ENCODE results near the gene SLC24A4.
"Not testable (repeated sequence)": the region's sequence is repeated elsewhere in the genome, so short reads cannot be mapped to it uniquely, and the experiment has no call there.

The SLC24A4 gene

DNA sequence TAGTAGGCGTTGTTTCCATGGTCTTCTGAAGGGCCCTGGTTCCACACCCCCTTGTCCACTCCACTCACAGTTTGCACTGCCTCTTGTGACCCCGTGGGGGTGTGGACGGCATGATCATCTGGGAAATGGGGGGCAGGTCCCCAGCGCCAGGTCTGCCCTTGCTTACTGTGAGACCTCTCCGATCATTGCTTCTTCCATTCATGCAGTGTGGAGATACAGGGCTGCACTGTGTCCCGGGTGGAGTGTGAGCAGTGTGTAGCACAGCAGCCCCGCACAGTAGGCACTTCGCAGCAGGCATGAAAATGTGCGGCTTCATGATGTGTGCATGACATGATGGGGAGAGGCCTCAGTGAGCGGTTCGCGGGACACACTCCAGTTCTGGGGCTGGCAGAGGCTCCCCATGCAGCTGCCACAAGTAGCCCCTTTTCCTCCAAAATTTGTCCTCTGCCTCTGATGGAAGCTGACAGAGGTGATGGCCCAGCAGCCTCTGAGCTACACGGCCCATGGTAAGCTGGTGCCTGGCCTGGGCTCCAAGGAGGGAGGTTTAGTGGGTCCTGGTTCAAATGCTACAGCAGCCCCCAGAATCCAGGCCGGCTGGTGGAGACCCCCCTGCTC lies 205.6 kb downstream of the SLC24A4 start:
- FAIRE-seq: no peak

DNA sequence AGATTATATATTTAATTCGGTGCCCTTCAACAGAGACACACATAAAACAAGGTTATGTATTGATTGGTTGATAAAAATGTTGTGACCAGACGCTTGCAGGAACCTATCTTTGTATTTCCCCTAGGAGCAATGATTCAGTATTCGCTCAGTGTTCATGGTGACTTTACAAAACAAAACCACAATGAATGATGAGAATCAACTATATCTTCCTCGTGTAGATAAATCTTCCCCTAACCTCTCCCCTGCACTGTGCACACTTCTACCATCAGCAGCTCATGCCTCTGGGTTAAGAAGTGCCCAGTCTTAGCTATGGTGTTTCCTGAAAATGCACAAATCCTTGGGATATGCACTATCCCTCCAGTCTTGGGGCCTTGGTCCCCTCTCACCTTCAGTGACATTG lies 206.9 kb downstream of the SLC24A4 start:
- FAIRE-seq: no peak

DNA sequence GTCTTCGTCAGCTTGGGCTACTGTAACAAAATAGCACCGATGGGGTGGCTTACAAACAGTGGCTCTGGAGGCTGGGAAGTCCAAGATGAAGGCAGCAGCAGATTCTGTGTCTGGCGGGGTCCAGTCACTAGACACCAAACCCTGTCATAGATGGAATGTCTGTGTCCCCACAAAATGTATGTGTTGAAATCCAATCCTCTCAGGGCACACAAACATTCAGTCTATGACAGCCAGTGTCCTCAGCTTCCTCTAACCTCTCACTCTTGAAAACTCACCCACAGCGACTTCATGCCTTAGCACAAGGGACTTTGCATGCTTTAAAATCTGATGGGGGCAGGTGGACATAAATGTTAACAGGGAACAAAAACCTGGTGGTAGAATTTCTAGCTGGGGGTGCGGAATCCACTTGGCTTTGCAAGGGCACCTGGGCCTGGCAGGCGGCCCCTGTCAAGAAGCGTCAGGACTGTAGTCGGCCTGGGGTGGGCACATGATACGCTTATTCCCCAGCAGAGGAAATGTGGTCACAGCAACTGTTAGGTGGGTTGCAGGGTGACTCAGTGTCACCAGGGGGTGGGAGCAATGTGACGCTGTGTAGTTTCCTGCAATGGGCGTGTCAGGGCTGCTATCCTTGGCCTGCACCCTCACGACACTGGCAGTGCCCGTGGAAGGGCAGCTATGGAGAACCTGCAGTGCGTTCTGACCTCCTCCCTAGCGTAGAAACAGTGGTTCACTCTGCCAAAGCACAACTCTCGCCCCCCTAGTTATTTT lies 208.3 kb downstream of the SLC24A4 start:
- no peak for FAIRE-seq

DNA sequence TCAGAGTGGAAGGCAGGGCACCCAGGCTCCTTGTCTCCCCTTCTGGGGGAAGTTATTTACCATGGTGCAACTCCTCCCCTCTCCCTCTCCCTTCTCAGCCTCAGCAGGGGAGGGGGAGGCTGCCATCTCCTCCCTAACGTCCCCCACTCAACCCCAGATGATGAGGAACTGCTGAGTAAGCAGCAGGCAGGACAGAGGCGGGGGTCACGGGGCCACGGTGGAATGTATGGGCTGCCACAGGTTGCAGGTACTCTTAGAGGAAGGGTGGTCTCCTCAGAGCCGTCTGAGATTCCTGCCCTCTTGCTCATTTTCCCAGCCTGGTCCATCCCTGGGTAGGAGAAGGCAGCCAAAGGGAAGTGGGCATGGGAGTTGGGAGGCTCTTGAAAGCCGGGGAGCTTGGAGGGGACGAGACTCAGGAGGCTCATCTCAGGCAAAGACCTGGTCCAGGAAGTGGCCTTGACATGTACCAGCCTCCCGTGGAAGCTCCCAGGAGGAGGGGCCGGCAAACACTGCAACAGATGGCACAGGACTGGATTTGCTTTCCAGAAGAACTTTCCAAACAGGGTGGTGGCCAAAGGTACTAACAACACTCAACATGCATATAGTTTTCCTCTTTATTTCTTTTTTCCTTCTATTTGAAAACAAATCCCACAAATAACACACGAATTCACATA lies 209.7 kb downstream of the SLC24A4 start:
- FAIRE-seq: no peak

DNA sequence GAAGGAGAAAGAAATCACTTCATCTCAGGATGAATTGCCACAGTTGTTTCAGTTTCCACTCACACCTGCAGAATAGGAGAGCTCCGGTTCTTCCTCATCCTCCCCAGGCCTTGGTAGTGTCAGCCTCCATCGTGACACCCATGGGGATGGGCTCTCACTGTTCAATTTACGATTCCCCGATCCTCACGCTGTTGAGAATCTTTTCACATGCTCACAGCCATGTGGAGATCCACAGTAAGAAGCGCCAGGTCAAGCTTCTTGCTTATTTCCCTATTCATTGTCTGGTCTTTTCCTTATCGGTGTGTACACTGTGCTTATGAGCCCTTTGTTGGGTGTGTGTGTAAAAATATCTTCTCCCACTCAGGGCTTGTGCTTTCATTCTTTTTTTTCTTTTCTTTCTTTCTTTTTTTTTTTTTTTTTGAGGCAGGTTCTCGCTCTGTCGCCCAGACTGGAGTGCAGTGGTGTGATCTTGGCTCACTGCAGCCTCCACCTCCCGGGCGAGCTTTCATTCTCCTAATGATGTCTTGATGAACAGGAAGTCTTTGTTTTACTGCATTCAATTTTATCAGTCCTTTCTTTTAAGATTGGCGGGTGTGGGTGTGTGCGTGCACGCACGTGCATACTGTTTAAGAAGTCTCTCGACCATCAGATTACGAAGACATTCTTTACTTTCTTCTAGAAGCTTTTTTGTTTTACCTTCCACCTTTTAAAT lies 212.1 kb downstream of the SLC24A4 start:
- no peak for FAIRE-seq

DNA sequence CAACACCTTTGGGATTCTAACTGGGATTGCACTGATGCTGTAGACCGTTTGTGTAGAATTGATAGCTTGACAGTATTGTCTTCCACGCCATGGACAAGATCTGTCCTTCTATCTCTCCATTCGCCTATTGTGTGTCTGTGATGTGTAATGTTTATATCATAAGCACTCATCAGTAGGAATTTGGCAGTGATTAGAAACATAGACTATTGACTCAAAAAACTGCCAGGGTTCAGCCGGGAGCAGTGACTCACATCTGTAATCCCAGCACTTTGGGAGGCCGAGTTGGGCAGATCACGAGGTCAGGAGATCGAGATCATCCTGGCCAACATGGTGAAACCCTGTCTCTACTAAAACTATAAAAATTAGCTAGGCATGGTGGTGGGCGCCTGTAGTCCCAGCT lies 213.3 kb downstream of the SLC24A4 start:
- FAIRE-seq: not testable (repeated sequence)

DNA sequence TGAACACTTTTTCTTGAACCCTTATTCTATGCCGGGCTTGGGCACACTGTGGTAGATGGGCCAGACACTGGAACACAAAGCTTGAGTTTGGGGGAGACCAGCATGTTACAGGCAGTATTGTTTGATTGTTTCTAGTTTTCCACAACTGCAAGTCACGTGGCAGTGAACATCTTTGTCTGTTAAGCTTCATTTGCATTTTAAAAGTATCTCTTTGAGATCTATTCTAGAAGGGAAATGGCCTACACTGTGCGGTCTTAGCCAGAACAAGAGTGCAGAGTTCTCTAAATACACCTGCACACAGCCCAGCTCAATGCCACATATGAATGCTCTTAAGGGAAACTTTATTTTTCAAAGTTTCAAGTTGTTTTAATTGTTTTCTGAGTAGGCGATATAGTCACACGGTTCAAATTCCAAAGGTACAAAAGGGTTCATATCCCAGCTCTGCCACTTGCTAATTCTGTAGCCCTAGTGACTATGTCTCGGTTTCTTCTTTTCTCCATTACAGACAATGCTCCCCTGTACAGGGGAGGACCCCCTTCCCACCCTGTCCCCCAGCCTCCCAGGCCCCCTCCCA lies 215.5 kb downstream of the SLC24A4 start:
- FAIRE-seq: no peak

DNA sequence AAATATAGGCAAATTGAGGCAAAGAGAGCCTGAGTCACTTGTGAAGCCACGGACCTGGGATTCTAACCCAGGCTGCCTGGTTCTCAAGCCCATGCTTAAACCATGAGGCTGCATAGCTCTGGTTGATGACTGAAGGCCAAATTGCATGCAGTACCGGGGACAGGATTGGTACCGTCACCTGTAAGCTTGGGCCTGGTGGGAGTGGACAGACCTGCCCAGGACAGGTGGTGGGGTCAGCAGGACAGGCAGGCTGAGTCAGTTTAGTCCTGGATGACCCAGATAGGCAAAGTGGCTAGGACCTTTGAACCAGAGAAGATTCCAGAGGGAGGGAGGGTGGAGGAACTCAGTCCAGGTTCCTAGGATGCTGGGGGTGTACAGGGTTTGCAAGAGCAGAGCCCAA lies 216.5 kb downstream of the SLC24A4 start:
- FAIRE-seq: no peak

DNA sequence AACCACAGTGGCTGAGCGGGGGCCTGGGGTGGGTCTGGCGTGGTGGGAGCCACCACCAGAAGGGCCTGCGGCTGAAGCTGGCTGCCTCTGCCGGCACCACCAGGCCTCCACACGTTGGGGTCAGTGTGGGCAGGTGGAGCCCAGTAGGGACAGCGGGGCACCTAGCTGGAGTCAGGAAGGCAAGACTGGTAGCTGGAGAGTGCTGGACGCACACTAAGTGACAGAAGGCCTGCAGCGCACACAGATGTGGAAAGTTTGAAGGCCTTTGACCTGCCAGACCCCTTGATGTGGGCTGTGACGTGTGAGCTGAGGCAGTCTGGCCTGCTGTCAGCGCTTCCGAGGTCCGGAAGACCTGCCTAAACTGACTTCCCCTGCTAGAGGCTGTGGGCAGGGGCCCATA lies 216.9 kb downstream of the SLC24A4 start:
- FAIRE-seq: no peak

DNA sequence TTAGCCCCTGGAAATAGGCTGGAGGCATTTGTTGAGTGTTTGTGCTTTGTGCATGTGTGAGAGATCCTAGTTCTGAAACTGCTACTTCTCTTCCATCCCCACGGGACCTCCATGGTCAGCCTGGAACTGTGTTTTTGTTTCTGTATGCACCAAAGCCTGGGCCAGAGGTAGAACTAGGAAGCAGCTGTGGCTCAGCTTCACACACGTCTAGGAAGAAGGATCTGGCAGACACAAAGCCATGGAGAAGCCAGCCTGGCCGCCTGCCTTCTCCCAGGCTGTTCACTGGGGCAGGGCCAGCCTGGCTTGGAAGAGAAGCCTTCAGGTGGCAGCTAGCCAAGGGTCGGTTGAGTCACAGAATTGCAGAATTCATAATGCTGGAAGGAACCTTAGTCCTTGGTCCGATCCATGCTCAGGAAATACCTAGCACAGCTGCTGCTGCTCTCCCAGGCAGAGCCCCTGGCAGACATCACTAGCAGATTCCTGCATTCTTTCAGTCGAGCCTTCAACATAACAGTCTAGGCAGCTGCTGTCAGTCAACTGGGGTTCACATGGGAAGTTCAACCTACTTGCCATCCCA lies 217.6 kb downstream of the SLC24A4 start:
- FAIRE-seq: no peak

DNA sequence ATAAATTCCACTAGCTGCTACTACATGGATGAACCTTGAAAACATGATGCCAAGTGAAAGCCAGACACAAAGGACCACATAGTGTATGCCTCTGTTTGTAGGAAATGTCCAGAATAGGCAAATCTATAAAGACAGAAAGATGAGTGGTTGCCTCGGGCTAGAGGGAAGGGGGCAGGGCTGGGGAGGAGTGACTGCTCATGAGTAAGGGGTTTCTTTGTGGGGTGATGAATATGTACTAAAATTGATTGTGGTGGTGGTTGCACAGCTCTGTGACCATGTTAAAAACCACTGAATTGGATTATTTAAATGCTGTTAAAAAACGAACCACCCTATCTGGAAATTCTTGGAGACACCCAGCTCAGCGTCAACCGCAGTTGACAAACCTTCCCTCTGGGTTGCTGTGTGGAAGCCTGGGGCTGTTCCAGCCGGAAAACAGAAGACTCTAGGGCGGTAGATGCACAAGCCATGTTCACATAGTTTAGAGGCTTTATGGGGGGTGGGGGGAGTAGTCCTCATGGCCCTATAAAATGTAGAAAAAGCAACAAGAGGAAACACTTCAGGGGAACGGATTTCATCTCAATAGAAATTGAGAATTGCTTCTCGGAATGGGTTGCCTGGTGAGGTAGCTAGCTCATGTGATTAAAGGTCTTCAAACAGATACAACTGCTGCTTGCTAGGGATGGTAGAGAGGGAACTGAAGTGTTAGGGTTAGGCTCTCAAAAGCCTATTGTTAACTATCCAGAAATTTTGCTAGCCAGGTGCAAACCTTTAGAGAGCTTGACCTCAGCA lies 220.0 kb downstream of the SLC24A4 start:
- no peak for FAIRE-seq

DNA sequence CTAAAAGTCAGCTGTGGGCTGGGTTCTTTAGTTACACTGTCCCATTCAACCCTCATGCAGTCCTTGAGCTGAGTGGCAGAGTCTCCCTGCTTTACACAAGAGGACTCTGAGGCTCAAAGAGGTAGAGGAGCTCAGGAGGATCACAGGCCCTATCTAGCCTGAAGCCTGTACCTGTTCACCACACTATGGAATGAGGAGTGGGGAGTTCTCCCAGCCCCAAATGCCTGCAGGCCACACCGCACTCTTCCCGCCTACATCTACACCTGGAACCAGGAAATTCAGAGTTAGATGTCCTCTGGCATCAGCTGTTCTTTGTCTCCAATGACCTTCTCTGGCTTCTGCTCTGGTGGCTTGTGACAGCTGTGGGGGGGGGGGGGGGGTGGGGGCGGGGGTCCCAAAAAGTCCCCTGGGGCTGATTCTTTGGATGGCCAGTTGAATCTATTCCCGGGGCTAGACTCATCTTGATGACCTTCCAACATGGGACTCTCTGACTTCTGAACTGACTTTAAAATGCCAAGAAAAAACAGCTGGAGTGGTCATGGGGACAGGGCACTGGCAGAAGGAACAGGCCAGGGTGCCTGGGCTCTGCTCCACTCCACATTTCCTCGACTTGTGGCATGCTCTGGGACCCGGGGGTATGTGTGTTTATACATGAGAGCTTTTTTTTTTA lies 221.2 kb downstream of the SLC24A4 start:
- no peak for FAIRE-seq

DNA sequence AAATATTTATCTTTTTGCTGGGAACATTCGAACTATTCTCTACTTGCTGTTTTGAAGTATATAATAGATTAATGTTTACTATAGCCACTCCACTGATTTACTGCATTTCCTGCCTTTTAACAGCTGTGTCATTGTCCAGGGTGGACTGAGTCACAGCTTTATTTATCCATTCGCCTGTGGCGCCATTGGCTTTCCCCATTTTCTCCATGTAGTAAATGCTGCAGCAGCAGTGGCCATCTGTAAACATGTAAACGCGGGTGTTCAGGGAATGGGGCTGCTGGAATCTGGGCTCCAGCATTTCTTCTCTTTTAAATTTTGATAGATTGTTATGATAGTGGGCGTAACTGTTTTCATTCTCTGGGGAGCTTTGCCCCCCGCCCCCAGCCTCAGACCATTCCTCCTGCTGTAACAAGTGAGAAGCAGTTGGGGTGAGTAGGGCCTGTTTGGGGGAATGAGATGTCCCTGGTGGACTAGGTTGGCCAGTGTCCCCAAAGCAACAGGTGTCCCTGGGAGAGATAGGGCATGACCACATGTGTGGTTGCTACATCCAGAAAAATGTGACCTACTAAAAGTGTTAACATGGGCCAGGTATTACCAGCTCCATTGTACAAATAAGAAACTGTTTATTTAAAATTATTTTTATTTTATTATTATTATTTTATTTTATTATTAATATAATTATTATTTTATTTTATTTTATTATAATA lies 223.5 kb downstream of the SLC24A4 start:
- no peak for FAIRE-seq

DNA sequence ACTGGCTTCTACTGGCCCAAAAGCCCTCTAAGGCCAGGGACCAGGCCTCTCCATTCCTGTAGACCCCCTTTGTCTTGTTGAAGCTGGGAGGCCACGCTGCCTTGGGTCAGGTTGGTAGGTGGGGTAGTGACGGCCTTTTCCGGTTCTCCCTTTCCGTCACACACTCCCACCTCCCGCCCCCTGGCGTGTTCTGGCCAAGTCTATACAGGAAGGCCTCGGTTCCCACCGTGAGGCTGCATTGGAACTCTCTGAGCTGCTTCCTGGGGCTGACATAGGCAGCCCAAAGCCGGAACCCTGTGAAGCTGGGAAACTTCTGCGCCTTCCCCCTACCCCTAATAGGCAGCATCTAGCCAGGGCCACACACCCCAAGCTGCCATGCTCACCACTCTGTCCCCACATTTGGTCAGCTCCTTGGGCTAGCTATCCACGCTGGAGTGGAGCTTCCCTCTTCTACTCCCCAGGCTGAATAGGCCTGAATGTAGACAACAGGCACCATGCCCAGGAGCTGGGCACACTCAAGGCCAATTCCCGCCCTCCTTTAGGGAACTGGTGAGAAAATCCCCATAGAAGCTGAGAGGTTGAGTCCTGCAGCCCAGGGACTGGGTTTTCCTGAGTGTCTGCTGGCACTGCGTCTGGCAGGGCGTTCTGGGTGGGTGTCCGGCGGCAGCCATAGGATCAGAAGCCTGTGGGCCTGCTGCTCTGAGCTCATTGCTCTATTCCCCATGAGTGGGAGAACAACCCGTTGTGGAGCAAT lies 226.3 kb downstream of the SLC24A4 start:
- FAIRE-seq: no peak

DNA sequence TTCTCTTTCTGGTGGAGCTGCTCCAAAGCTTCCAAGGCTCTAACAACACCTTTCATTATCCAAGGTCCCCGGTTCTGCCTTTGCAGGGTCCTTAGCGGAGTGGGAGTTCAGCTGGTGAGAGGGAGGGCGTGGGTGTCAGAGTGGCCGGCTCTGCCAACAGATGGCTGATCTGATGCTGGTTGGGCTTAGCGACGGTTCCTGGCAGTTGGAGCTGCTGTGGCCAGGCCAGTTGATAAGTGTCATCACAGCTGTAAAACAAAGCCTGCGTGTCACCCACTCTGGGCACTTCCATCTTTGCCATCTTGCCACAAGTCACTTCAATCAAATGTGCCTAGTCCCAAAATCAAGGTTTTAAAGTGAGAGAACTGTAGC lies 226.9 kb downstream of the SLC24A4 start:
- no peak for FAIRE-seq
